GM18867 (cell line): ENCODE measurements around the gene RAPGEF4.
"Not testable (repeated sequence)": the region's sequence is repeated elsewhere in the genome, so short reads cannot be mapped to it uniquely, and the experiment has no call there.

Experiments used
- ATAC-seq: cut with Tn5 transposase; IDR thresholded peaks from one replicate; pipeline ENCODE4 v1.9.1; 2021; ENCODE audit warnings: mild to moderate bottlenecking, moderate library complexity; ENCODE audit not compliant: unreplicated experiment

Gene RAPGEF4

GRCh38 chr2:172770887-172771286, 35.2 kb downstream of the RAPGEF4 start:
- no peak for ATAC-seq

GRCh38 chr2:172772633-172773032, 37.0 kb downstream of the RAPGEF4 start:
- ATAC-seq, result no peak

- no peak for ATAC-seq
These were observed 38.7 kb downstream of the RAPGEF4 start for GRCh38 chr2:172774302-172774701.

GRCh38 chr2:172775319-172775718, 39.7 kb downstream of the RAPGEF4 start:
- no peak for ATAC-seq

- ATAC-seq, result no peak
These were observed 41.8 kb downstream of the RAPGEF4 start for GRCh38 chr2:172777431-172777830.

- ATAC-seq, result no peak
These were observed 47.0 kb downstream of the RAPGEF4 start for GRCh38 chr2:172782506-172783164.

GRCh38 chr2:172783165-172783898, 47.7 kb downstream of the RAPGEF4 start:
- ATAC-seq, result no peak

- ATAC-seq, result no peak
These were observed 53.2 kb downstream of the RAPGEF4 start for GRCh38 chr2:172788871-172789270.

- no peak for ATAC-seq
These were observed 54.8 kb downstream of the RAPGEF4 start for GRCh38 chr2:172790404-172790803.

GRCh38 chr2:172791953-172792352, 56.3 kb downstream of the RAPGEF4 start:
- no peak for ATAC-seq

- ATAC-seq, result no peak
These were observed 57.1 kb downstream of the RAPGEF4 start for GRCh38 chr2:172792711-172793110.

GRCh38 chr2:172803308-172803707, 67.7 kb downstream of the RAPGEF4 start:
- ATAC-seq, result not testable (repeated sequence)

- ATAC-seq, result no peak
These were observed 68.8 kb downstream of the RAPGEF4 start for GRCh38 chr2:172804423-172804822.

- ATAC-seq, result no peak
These were observed 70.8 kb downstream of the RAPGEF4 start for GRCh38 chr2:172806493-172806892.

- no peak for ATAC-seq
These were observed 71.4 kb downstream of the RAPGEF4 start for GRCh38 chr2:172806996-172807395.

GRCh38 chr2:172808156-172808555, 72.5 kb downstream of the RAPGEF4 start:
- ATAC-seq, result no peak

- peak; percentile 89 for ATAC-seq
These were observed 75.4 kb downstream of the RAPGEF4 start for GRCh38 chr2:172811027-172811426.

GRCh38 chr2:172812158-172812744, 76.6 kb downstream of the RAPGEF4 start:
- no peak for ATAC-seq

GRCh38 chr2:172813314-172813888, 77.8 kb downstream of the RAPGEF4 start:
- no peak for ATAC-seq

- no peak for ATAC-seq
These were observed 81.8 kb downstream of the RAPGEF4 start for GRCh38 chr2:172817411-172817810.

GRCh38 chr2:172819943-172820342, 84.3 kb downstream of the RAPGEF4 start:
- ATAC-seq, result no peak
